ENCODE data around the gene MYL9. TPM values are rescaled to one million over a fixed set of nuclear protein-coding genes. Genes with fewer than 3 reads are reported as not detected.
"Not testable (repeated sequence)": the region's sequence is repeated elsewhere in the genome, so short reads cannot be mapped to it uniquely, and the experiment has no call there.

Gene MYL9
- polyA plus RNA-seq, 1 of the 3 experiments (the other 2 are of a cell fraction): not detected

DNA sequence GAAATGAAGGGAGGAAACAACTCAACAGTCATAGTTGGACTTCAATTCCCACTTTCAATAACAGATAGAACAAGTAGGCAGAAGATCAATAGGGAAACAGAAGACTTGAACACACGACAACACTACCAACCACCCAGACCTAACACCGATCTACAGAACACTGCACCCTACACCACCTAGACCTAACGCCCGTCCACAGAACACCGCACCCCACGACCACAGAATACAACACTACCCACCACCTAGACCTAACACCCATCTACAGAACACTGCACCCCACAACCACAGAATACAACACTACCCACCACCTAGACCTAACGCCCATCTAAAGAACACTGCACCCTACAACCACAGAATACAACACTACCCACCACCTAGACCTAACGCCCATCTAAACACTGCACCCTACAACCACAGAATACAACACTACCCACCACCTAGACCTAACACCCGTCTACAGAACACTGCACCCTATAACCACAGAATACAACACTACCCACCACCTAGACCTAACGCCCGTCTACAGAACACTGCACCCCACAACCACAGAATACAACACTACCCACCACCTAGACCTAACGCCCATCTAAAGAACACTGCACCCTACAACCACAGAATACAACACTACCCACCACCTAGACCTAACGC is 22.9 kb downstream of the MYL9 start:
- H4K20me1 ChIP-seq (ENCODE audit: insufficient read depth); POLR2A ChIA-PET; H3F3A ChIP-seq (replicated peaks; ENCODE audit: insufficient read depth); DNase-seq; H3K9me2 ChIP-seq; H3K4me2 ChIP-seq; H3K4me3 ChIP-seq (ENCODE audit: low read depth in 2 of 2, low read length in 1 of 2); CTCF ChIA-PET; H3K79me2 ChIP-seq (ENCODE audit: insufficient read depth); H3K27ac ChIP-seq (ENCODE audit: low read depth in 2 of 2, low read length in 1 of 2); H3K36me3 ChIP-seq (replicated peaks in 1 of 2; ENCODE audit: control insufficient read depth in 1 of 2, insufficient read depth in 2 of 2, low read length in 1 of 2); H3K9me3 ChIP-seq; H3K9ac ChIP-seq; H3K4me1 ChIP-seq (ENCODE audit: control insufficient read depth in 1 of 2, insufficient read depth in 2 of 2, low read depth in 1 of 2, low read length in 1 of 2); H3K27me3 ChIP-seq (ENCODE audit: insufficient read depth); H2AFZ ChIP-seq (ENCODE audit: low read depth): not testable (repeated sequence)
- WGBS (ENCODE audit: low lambda C conversion rate): 62% methylated on average over 13 of the region's 13 CpGs

DNA sequence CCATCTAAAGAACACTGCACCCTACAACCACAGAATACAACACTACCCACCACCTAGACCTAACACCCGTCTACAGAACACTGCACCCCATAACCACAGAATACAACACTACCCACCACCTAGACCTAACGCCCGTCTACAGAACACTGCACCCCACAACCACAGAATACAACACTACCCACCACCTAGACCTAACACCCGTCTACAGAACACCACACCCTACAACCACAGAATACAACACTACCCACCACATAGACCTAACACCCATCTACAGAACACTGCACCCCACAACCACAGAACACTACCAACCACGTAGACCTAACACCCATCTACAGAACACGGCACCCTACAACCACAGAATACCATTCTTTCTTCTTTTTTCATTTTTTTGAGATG is 23.4 kb downstream of the MYL9 start:
- H3K79me2 ChIP-seq (ENCODE audit: insufficient read depth); H3K4me2 ChIP-seq; H3K36me3 ChIP-seq (replicated peaks in 1 of 2; ENCODE audit: control insufficient read depth in 1 of 2, insufficient read depth in 2 of 2, low read length in 1 of 2); H4K20me1 ChIP-seq (ENCODE audit: insufficient read depth); H3K27me3 ChIP-seq (ENCODE audit: insufficient read depth); H2AFZ ChIP-seq (ENCODE audit: low read depth); H3K27ac ChIP-seq (ENCODE audit: low read depth in 2 of 2, low read length in 1 of 2); H3K9me3 ChIP-seq; DNase-seq; CTCF ChIA-PET; H3K4me1 ChIP-seq (ENCODE audit: control insufficient read depth in 1 of 2, insufficient read depth in 2 of 2, low read depth in 1 of 2, low read length in 1 of 2); POLR2A ChIA-PET; H3K4me3 ChIP-seq (ENCODE audit: low read depth in 2 of 2, low read length in 1 of 2); H3K9ac ChIP-seq; H3K9me2 ChIP-seq: not testable (repeated sequence)
- 71% methylated on average over 6 of the region's 6 CpGs for WGBS (ENCODE audit: low lambda C conversion rate)
- H3F3A ChIP-seq (replicated peaks; ENCODE audit: insufficient read depth): peaks cover 10% of the 10 kb centered on the region

DNA sequence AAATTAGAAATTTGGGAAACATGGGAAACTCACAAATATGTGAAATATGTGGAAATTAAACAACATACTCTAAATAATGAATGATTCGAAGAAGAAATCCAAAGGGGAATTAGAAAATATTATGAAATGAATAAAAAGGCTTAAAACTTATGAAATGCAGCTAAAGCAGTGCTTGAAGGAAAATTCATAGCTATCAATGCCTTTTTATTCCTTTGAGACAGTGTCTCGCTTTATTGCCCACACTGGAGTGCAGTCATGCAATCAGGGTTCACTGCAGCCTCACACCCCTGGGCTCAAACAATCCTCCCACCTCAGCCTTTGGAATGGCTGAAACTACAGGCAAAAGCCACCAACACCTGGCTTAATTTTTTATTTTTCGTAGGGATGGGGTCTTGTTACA is 24.2 kb downstream of the MYL9 start:
- ChIA-PET CTCF (interaction anchor here (0.7 kb wide), 1 partner anchor 1022 kb away, joined by 4 read pairs; no protein-coding TSS in a partner anchor), POLR2A (no interaction called here)
- DNase-seq: no peak
- no peak for TF ChIP-seq CHD2 (IDR thresholded peaks at IDR 0.05; ENCODE audit: low read length, partially characterized antibody)
- no peak for TF ChIP-seq EZH2phosphoT487 (IDR thresholded peaks at IDR 0.05; ENCODE audit: borderline replicate concordance, low read depth)
- TF ChIP-seq RAD21 (IDR thresholded peaks at IDR 0.05; ENCODE audit: low read length): no peak
- TF ChIP-seq EP300 (IDR thresholded peaks at IDR 0.05; ENCODE audit: borderline replicate concordance in 1 of 2, low read depth in 1 of 2, low read length in 1 of 2): no peak
- TF ChIP-seq GATA2 (CRISPR knock-in tag; IDR thresholded peaks at IDR 0.05): no peak
- TF ChIP-seq ELF1 (IDR thresholded peaks at IDR 0.05): no peak
- no peak for TF ChIP-seq TAF1 (IDR thresholded peaks at IDR 0.05; ENCODE audit: borderline replicate concordance, low read depth, low read length)
- no peak for TF ChIP-seq RCOR1 (IDR thresholded peaks at IDR 0.05; ENCODE audit: low read length)
- TF ChIP-seq MEF2A (IDR thresholded peaks at IDR 0.05; ENCODE audit: borderline replicate concordance, low read depth): no peak
- TF ChIP-seq FOXM1 (IDR thresholded peaks at IDR 0.05; ENCODE audit: low read depth): no peak
- TF ChIP-seq, protein P1, sequence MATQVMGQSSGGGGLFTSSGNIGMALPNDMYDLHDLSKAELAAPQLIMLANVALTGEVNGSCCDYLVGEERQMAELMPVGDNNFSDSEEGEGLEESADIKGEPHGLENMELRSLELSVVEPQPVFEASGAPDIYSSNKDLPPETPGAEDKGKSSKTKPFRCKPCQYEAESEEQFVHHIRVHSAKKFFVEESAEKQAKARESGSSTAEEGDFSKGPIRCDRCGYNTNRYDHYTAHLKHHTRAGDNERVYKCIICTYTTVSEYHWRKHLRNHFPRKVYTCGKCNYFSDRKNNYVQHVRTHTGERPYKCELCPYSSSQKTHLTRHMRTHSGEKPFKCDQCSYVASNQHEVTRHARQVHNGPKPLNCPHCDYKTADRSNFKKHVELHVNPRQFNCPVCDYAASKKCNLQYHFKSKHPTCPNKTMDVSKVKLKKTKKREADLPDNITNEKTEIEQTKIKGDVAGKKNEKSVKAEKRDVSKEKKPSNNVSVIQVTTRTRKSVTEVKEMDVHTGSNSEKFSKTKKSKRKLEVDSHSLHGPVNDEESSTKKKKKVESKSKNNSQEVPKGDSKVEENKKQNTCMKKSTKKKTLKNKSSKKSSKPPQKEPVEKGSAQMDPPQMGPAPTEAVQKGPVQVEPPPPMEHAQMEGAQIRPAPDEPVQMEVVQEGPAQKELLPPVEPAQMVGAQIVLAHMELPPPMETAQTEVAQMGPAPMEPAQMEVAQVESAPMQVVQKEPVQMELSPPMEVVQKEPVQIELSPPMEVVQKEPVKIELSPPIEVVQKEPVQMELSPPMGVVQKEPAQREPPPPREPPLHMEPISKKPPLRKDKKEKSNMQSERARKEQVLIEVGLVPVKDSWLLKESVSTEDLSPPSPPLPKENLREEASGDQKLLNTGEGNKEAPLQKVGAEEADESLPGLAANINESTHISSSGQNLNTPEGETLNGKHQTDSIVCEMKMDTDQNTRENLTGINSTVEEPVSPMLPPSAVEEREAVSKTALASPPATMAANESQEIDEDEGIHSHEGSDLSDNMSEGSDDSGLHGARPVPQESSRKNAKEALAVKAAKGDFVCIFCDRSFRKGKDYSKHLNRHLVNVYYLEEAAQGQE (IDR thresholded peaks at IDR 0.05; ENCODE audit: low read depth, low read length): no peak
- TF ChIP-seq, protein P2, sequence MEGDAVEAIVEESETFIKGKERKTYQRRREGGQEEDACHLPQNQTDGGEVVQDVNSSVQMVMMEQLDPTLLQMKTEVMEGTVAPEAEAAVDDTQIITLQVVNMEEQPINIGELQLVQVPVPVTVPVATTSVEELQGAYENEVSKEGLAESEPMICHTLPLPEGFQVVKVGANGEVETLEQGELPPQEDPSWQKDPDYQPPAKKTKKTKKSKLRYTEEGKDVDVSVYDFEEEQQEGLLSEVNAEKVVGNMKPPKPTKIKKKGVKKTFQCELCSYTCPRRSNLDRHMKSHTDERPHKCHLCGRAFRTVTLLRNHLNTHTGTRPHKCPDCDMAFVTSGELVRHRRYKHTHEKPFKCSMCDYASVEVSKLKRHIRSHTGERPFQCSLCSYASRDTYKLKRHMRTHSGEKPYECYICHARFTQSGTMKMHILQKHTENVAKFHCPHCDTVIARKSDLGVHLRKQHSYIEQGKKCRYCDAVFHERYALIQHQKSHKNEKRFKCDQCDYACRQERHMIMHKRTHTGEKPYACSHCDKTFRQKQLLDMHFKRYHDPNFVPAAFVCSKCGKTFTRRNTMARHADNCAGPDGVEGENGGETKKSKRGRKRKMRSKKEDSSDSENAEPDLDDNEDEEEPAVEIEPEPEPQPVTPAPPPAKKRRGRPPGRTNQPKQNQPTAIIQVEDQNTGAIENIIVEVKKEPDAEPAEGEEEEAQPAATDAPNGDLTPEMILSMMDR (IDR thresholded peaks at IDR 0.05): no peak
- TF ChIP-seq FOXJ3 (CRISPR knock-in tag; IDR thresholded peaks at IDR 0.05): no peak
- TF ChIP-seq, protein P3, sequence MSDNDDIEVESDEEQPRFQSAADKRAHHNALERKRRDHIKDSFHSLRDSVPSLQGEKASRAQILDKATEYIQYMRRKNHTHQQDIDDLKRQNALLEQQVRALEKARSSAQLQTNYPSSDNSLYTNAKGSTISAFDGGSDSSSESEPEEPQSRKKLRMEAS (IDR thresholded peaks at IDR 0.05; ENCODE audit: low read depth): no peak
- no peak for TF ChIP-seq GABPA (IDR thresholded peaks at IDR 0.05; ENCODE audit: low read depth)
- TF ChIP-seq, protein P4, sequence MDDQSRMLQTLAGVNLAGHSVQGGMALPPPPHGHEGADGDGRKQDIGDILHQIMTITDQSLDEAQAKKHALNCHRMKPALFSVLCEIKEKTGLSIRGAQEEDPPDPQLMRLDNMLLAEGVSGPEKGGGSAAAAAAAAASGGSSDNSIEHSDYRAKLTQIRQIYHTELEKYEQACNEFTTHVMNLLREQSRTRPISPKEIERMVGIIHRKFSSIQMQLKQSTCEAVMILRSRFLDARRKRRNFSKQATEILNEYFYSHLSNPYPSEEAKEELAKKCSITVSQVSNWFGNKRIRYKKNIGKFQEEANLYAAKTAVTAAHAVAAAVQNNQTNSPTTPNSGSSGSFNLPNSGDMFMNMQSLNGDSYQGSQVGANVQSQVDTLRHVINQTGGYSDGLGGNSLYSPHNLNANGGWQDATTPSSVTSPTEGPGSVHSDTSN (IDR thresholded peaks at IDR 0.05): no peak

More for the DNA sequence above, 24.2 kb downstream of the MYL9 start:
- peaks cover 0 to 8% of the 10 kb centered on the region in 2 experiments; a peak in 1 of 4 replicates for H3K4me1 ChIP-seq (ENCODE audit: control insufficient read depth in 1 of 2, insufficient read depth in 2 of 2, low read depth in 1 of 2, low read length in 1 of 2)
- WGBS (ENCODE audit: low lambda C conversion rate): 53% methylated on average over 3 of the region's 3 CpGs
- no peak overlapping the region for H3K4me2 ChIP-seq
- no peaks in the 10 kb centered on the region for H4K20me1 ChIP-seq (ENCODE audit: insufficient read depth)
- H3K9ac ChIP-seq: no peak overlapping the region
- H3K9me2 ChIP-seq: no peaks in the 10 kb centered on the region
- no peak overlapping the region for H2AFZ ChIP-seq (ENCODE audit: low read depth)
- no peaks in the 10 kb centered on the region; the same call in 1 of the 2 replicates for H3K9me3 ChIP-seq
- H3F3A ChIP-seq (replicated peaks; ENCODE audit: insufficient read depth): peaks cover 15% of the 10 kb centered on the region
- no peaks in the 10 kb centered on the region for H3K79me2 ChIP-seq (ENCODE audit: insufficient read depth)
- H3K4me3 ChIP-seq (ENCODE audit: low read depth in 2 of 2, low read length in 1 of 2): no peak overlapping the region
- no peak overlapping the region for H3K27ac ChIP-seq (ENCODE audit: low read depth in 2 of 2, low read length in 1 of 2)
- no peaks in the 10 kb centered on the region for H3K27me3 ChIP-seq (ENCODE audit: insufficient read depth)
- no peaks in the 10 kb centered on the region for H3K36me3 ChIP-seq (replicated peaks in 1 of 2; ENCODE audit: control insufficient read depth in 1 of 2, insufficient read depth in 2 of 2, low read length in 1 of 2)

All from SK-N-SH (cell line).